DMS 273 (cell line): ENCODE results near the gene KISS1.

Experiments
- DNase-seq: peaks from one replicate; lab custom pipeline; 2025; ENCODE audit not compliant: unreplicated experiment; lab: John Stamatoyannopoulos, UW

KISS1 gene

GRCh38 chr1:204141131-204141530, 55.2 kb downstream of the KISS1 start:
- DNase-seq, result no peak
